Omental fat pad (tissue), 4 donors: ENCODE measurements around the gene HNRNPUL1. TPM values are rescaled to one million over a fixed set of nuclear protein-coding genes. Genes with fewer than 3 reads are reported as not detected.
"Not testable (repeated sequence)": the region's sequence is repeated elsewhere in the genome, so short reads cannot be mapped to it uniquely, and the experiment has no call there.

Experiments used
- ATAC-seq: fragments of 150-250 bp; one replicate; pipeline ENCODE4 v1.9.1; 2016; ENCODE audit warnings: mild to moderate bottlenecking, moderate library complexity; ENCODE audit not compliant: low FRiP score
- DNase-seq: peaks from one replicate; pipeline ENCODE4 v3.0.0-alpha.2; 2019; ENCODE audit warnings: low spot score
- CTCF ChIP-seq, 3 donors: fragments of 450-650 bp; IDR thresholded peaks; one replicate each; pipeline ENCODE4 v1.5.1; 2016 to 2017; ENCODE audit warnings: antibody characterized with exemption in 3 of 3, mild to moderate bottlenecking in 3 of 3, moderate library complexity in 2 of 3
- total RNA-seq, 4 donors: library from RNA; depleted of rRNA; stranded (reverse); fragments of >200 nt; gene quantifications; one replicate each; pipeline ENCODE4 v1.1.0, GENCODE V29; 2016

Gene HNRNPUL1
- total RNA-seq, 4 donors from 2014 or later = 92.5 to 173 (median 117) TPM

- ATAC-seq = no peak
- no peak for TF ChIP-seq CTCF (IDR thresholded peaks at IDR 0.05)
- DNase-seq = no peak
These were observed 68.3 kb downstream of the HNRNPUL1 start for GRCh38 chr19:41332468-41332867.

GRCh38 chr19:41334793-41335192 lies 70.6 kb downstream of the HNRNPUL1 start:
- no peak for ATAC-seq
- DNase-seq = no peak
- no peak for TF ChIP-seq CTCF (IDR thresholded peaks at IDR 0.05)

GRCh38 chr19:41335467-41335866 lies 71.3 kb downstream of the HNRNPUL1 start:
- TF ChIP-seq CTCF (IDR thresholded peaks at IDR 0.05) = no peak
- no peak for DNase-seq
- ATAC-seq = no peak

- DNase-seq = no peak
- ATAC-seq = no peak
- TF ChIP-seq CTCF (IDR thresholded peaks at IDR 0.05) = no peak
These were observed 75.8 kb downstream of the HNRNPUL1 start for GRCh38 chr19:41339936-41340335.

GRCh38 chr19:41341669-41342490 lies 77.7 kb downstream of the HNRNPUL1 start:
- no peak for TF ChIP-seq CTCF (IDR thresholded peaks at IDR 0.05)
- peak; percentile 23 for ATAC-seq
- no peak for DNase-seq

GRCh38 chr19:41344162-41344561 lies 80.0 kb downstream of the HNRNPUL1 start:
- no peak for DNase-seq
- no peak for ATAC-seq
- no peak for TF ChIP-seq CTCF (IDR thresholded peaks at IDR 0.05)

- DNase-seq, ATAC-seq: not testable (repeated sequence)
These were observed 82.7 kb downstream of the HNRNPUL1 start for GRCh38 chr19:41346916-41347315.
